Dedifferentiated amniotic fluid mesenchymal stem cell (primary cell): ENCODE data around the gene ALDH2.
"Not testable (repeated sequence)": the region's sequence is repeated elsewhere in the genome, so short reads cannot be mapped to it uniquely, and the experiment has no call there.

Experiments
- DNase-seq: peaks from one replicate; pipeline ENCODE4 v3.0.0-alpha.2; 2016; ENCODE audit errors: extremely low spot score

The ALDH2 gene

DNA sequence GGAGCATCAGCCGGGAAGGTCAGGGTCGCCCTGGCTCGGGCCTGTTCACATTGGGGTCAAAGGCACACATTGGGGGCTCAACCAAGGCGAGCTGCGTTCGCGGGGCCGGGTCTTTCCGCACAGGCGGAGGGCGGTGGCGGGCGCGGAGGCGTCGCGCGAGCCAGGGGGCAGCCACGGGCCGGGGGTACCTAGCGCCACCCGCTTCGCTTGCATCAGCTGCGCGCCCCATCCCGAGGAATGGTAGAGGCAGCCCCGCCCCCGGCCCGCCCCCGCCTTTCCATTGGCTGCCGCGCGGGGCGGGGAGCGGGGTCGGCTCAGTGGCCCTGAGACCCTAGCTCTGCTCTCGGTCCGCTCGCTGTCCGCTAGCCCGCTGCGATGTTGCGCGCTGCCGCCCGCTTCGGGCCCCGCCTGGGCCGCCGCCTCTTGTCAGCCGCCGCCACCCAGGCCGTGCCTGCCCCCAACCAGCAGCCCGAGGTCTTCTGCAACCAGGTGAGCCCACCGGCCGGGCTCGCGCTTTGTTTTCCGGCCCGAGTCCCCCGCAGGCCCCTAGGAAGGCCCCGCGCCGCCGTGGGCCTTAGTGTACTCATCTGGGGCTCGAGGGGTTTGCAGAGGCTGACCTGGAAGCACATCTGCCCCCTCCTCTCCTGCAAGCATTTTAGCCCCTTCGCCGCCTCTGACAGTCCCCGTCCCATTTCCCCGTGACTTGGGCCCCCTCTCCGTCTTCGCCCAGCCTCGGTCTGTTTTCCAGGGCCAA, at the start of gene ALDH2:
Gene ALDH2 (plus strand): TSS at position 326 of the 754 bp plus-strand sequence. CDS start 50 bp downstream, at position 376.
- DNase-seq: no peak

DNA sequence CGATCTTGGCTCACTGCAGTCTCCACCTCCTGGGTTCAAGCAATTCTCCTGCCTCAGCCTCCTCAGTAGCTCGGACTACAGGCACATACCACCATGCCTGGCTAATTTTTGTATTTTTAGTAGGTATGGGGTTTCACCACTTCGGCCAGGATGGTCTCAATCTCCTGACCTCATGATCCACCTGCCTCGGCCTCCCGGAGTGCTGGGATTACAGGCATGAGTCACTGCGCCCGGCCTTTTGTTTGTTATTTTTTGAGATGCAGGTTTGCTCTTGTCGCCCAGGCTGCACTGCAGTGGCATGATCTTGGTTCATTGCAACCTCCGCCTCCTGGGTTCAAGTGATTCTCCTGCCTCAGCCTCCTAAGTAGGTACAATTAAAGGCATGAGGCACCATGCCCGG, 47.4 kb upstream of the ALDH2 start:
- DNase-seq: not testable (repeated sequence)

DNA sequence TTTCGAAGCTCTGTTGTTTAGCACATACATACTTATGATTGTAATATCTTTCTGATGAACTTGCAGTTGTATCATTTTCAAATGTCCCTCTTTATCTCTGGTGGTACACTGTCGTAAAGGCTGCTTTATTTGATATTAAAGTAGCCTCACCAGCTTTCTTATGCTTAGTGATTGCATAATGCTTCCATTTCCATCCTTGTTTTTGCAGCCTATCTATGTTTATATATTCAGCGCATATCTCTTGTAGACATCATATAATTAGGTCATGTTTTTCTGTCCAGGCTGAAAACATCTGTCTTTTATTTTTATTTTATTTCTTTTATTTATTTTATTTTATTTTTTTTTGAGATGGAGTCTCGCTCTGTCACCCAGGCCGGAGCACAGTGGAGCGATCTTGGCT, 46.3 kb upstream of the ALDH2 start:
- DNase-seq: no peak

DNA sequence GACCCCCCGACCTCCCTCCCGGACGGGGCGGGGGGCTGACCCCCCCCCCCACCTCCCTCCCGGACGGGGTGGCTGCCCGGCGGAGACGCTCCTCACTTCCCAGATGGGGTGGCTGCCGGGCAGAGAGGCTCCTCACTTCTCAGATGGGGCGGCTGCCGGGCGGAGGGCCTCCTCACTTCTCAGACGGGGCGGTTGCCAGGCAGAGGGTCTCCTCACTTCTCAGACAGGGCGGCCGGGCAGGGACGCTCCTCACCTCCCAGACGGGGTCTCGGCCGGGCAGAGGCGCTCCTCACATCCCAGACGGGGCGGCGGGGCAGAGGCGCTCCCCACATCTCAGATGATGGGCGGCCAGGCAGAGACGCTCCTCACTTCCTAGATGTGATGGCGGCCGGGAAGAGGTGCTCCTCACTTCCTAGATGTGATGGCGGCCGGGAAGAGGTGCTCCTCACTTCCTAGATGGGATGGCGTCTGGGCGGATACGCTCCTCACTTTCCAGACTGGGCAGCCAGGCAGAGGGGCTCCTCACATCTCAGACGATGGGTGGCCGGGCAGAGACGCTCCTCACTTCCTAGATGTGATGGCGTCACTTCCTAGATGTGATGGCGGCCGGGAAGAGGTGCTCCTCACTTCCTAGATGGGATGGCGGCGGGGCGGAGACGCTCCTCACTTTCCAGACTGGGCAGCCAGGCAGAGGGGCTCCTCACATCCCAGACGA, 42.9 kb upstream of the ALDH2 start:
- not testable (repeated sequence) for DNase-seq

DNA sequence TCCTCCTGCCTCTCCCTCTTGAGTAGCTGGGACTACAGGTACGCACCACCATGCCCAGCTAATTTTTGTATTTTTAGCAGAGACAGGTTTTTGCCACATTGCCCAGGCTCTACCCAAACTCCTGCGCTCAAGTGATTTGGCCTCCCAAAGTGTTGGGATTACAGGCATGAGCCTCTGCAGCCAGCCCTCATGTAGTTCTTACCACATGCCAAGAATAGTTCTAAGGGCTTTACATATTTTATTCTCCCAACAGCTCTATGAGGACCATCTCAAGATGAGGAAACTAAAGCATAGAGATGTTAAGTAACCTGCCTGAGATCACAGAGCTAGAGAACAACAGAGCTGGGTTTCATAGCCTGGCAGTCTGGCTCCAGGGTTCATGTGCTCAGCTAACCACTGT, 37.9 kb upstream of the ALDH2 start:
- no peak for DNase-seq

DNA sequence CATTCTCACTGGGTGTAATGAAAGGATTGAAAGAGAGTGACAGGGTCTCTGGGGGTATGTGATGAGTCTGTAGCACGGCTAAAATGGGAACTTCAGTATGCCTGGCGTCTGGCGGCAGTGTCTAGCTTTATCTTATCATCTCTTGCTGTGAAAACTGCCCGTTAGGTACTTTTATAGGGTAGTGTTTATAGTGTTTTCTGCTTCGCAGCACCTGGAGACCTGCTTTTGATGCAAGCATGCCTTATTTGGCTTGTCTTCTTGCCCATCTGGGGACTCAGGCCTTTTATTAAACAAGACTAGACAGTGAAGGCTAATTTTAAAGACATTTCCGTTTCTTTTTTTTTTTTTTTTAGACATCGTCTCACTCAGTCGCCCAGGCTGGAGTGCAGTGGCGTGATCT, 36.3 kb upstream of the ALDH2 start:
- DNase-seq: no peak

DNA sequence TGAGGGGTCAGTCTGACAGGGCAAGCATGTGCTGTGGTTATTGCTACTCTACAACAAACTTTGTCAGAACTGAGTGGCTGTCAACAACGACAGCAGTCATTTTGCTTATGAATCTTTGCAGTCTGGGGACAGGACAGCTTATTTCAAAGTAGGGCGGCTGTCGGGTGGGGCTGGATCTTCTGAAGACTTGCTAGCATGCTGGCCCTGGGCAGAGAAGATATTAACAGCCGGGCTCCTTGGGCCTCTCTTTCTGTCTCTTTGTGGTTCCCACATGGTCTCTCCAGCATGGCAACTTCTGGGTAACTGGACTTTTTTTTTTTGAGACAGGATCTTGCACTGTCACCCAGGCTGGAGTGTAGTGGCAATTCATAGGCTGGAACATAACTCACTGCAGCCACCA, 33.9 kb upstream of the ALDH2 start:
- DNase-seq: no peak

DNA sequence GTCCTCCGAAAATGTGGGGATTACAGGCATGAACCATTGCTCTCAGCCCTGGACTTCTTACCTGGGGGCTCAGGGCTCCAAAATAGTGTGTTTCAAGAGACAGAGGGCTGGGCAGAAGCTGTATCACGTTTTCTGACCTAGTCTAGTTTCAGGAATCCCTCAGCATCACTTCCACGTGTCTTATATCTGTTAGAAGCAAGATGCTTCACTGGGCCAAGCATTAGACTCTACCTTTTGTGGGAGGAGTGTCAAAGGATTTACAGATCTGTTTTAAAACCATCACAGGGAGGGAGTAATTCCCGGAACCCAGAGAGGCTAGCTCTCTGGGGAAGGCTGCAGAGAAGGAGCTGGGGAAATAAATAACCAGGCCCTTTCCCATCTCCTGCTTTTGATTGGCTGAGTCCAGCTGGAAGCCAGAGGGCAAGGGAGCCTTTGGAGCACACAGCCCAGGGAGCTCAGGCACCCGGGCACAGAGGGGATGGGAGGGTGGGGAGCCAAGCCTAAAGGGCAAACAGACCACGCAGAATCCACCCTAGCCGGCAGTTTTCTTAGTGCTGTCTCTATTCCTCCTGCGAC, 33.3 kb upstream of the ALDH2 start:
- no peak for DNase-seq

DNA sequence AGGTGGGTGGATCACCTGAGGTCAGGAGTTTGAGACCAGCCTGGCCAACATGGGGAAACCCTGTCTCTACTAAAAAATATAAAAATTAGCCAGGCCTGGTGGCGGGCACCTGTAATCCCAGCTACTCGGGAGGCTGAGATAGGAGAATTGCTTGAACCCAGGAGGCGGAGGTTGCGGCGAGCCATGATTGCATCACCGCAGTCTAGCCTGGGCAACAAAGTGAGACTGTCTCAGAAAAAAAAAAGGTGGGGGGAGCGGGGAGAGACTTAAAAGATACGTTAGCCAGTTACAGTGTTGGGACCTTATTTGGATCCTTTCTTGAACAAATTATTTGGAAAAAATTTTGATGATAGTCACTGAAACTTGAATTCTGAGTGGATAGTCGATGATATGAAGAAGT, 27.2 kb upstream of the ALDH2 start:
- DNase-seq: not testable (repeated sequence)

DNA sequence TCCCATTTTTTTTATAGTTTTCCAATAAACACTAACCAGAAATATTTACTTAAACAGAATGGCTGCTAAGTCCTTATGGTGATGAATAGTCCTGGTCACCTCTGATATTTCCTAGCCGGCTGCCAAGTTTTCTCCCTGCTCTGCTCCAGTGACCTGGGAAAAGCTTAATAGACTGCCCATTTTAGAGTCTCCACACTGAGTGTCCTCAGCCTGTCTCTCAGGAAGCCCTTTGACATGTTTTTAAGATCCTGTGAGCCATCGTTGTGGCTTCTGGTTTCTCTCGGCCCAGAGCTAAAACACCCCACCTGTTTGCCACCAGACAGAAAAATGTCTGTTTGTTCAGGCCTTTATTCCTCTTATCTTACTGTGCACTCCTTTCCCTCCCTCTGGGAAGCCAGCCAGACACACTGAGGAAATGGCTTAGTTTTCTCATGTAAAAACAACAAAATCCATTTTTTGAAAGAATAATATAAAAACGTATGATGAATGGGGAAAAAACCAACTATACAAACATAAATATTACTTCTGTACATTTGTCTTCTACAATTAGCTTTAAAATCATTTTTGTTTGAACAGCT, 25.4 kb upstream of the ALDH2 start:
- DNase-seq: no peak

DNA sequence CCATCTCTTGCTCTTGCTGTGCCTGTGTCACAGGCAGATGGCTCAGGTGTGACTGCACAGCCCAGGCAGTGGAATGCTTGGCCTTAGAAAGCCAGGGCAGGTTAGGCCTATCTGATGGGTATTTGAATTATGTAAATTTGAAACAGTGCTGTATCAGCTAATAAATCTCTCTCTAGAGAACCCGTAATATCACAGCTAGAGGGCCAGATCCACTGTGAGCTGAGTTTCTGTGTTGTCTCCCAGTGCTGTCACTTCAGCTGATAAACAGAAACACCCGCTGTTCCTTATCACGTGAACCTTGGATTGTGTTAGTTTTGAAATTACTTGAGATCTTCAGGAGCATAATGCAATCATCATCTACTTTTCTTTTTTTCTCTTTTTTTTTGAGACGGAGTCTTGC, 21.5 kb upstream of the ALDH2 start:
- DNase-seq: no peak

DNA sequence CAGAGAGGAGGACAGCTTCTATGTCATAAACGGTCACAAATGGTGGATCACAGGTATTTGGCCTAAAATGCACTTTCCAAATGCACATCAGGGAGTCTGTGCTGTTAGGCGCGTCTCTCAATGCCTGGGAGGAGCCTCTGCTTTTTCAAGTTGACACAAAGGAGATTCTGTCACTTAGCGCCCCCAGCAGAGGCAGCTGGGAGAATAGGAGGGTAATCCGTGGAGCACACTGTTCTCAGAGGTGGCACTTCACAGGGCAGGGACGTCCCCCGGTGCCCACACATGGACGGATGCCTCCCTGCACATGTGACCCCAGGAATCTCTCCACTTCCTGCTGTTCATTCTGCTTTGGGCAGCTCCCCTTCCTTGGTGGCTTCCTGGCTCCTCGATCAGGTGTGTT, 19.4 kb upstream of the ALDH2 start:
- no peak for DNase-seq

DNA sequence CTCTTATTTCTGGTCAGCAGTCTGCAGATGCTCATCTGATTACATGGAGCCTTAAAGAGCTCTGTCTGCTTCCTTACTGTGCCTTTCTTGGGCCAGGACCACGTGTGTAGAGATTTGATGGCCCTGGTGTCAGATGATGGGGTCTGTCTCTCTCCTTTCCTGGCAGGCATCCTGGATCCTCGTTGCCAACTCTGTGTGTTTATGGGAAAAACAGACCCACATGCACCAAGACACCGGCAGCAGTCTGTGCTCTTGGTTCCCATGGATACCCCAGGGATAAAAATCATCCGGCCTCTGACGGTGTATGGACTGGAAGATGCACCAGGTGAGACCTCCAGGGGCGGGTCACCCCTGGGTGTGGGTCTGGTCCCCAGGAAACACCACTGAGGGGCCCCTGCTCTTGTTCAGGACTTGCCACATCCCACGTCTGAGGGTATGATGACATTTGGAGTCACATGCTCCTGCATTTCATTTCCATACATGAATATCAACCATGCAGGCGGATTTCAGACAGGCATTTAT, 18.5 kb upstream of the ALDH2 start:
- no peak for DNase-seq

DNA sequence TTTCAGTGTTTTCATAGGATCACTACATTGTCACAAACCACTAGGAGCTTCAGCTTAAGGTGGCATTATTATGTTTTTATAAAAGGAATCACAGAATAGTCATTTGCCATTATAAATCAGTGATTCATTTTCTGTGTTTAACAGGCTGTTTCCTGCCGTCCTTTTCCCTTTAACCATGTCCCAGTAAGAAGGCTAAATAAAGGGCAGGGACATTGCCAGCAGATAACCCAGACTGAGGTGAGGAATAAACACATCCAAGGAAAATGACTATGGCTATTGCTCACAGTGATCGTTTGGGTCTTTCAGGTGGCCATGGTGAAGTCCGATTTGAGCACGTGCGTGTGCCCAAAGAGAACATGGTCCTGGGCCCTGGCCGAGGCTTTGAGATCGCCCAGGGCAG, 17.9 kb upstream of the ALDH2 start:
- no peak for DNase-seq

DNA sequence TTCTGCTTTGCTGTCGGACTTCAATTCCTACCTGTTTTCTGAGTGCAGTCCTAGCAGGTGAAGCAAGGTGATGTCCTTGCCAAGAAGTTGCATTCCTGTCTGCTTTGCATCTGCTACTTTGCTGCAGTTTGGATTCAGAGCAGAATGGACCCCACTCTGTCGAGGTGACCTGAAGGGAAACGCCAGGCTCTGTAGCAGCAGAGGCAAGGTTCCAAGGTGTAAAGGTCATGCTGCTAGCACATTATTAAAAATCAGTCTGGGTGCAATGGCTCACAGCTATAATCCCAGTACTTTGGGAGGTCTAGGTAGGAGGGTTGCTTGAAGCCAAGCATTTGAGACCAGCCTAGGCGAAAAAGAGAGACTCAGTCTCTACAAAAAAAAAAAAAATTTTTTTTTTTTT, 17.3 kb upstream of the ALDH2 start:
- no peak for DNase-seq

DNA sequence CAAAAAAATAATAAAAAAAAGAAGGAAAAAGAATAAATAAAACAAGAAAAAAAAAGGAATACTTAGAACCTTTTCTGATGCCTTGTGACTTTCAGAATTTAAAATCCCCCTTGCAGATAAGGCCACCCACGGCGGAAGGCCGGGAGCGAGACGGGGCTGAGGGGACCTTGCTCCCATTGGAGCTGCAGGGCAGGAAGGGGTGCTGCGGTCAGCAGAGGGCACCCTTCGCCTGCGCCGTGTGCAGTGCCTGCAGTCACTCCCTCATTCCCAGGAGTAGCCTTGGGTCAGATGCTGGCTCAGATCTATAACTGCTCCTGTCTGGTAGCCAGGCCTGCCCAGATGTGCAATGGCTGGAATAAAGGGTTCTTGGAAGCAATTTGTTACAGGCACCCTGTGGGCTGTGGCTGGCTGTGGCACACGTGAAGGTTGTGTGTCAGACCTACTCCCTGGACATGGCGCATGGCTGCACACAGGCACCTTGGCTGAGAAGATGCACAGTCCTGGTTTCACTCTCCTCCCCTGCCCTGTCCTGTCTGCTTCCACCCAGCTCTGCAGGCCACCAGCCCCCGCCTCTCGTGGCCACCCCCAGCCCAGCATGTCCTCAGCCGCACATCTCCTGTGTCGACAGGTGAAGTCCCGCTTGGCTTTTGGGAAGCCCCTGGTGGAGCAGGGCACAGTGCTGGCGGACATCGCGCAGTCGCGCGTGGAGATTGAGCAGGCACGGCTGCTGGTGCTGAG, 13.4 kb upstream of the ALDH2 start:
- DNase-seq: no peak

DNA sequence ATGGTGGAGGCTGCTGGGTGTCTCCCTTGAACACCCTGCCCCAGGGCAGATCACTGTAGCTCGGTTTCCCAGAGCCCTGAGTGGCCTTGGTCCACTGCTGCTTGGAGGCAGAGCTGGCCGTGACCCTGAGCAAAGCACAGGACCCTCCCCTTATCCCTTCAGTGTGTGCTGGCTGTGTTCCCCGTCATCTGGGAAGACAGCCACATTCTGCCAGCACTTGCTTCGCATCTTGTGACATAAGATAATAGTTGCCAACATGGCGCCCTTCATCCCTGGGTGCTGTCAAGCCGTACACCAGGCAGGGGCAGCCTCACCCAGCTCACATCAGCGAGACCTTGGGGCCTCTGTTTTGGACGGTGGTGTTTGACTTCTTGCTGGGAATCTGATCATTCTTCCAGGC, 12.1 kb upstream of the ALDH2 start:
- no peak for DNase-seq

DNA sequence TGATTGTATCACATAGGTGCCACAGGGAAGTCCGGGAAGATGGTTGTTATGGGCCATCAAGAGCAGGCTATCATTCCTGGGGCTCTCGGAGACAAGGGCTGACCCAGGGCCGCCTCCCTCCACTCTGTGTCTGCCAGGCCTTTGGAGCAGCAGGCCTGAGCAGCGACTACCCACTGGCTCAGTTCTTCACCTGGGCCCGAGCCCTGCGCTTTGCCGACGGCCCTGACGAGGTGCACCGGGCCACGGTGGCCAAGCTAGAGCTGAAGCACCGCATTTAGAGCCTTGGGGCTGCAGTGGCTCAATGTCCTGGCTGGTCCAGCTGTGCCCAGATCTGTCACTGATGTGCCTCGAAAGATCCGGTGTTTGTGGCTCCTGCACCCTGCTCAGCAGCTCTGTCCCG, 10.5 kb upstream of the ALDH2 start:
- no peak for DNase-seq

DNA sequence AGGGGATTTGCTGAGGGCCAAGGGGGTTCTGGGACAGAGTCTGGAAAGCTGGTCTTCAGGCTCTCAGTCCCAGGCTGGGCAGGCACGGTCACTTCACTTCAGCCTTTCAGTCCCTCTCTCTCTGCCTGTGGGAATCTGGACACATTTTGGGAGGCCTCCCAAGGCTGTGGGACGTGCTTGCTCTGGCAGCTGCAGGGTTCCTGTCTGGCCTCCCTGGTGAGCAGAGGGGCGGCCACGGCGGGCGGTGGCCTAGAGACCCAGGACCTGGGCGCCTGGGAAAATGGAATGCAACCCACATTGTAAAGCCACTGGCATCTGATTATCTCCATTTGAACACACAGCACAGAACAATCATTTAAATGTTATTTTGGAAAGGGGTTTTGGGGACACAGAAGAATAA, 10.1 kb upstream of the ALDH2 start:
- DNase-seq: no peak

DNA sequence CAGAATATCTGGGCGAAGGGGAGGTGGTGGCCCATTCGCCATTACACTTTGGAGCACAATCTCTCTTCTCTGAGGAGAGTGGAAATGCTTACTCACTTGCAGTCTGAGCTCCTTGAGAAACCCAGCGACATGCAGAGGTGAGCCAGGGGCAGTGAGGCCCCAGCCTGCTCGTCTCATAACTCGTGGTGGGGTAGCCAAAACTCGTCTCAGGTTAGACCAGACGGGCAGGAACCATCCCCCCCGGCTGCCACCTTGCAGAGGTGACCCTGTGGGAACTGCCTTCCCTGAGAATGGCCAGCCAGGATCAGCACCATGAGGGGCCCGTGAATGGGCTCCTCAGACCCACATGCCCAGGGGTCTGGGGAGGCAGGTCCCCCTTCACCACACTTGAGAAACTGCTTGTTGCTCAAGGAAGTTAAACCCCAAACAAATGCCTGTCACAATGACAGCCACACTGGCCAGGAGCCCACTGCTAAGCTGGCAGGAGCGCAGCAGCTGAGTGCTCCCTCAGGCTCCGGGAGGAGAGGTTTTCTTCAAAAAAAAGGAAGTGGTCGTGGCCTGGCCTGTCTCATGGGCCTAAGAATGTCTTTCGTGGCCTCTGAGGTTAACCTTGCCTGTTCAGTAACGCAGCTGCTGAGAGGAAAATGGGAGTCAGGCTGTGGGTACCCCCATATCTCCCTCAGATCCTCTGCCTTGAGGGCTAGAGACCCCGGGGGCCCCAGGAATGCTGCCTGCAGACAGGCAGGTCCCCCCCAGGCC, 9.2 kb upstream of the ALDH2 start:
- no peak for DNase-seq

DNA sequence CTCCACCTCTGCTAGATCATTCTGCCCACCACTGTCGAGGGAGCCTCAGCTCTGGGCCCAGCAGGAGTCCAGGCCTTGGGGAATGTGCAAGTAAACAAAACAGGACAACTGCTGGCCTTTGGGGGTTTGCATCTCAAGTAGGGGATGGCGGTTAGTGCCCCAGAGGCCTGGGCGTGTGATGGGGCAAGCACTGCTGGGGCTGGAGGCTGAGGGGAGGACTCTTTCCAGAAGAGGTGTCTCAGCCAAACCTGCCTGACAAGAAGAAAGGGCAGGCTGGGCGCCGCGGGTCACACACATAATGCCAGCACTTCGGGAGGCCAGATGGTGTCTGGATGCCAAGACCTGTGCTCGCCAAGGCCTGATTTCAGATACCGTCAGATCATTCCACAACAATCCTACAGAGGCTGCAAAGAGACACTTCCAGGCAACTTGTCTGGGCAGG, 8.6 kb upstream of the ALDH2 start:
- no peak for DNase-seq
